HG02852 (cell line): Measurements from ENCODE around the gene DNAJC6.

ENCODE experiments used
- ATAC-seq: cut with Tn5 transposase; IDR thresholded peaks from one replicate; pipeline ENCODE4 v1.9.1; 2021; ENCODE audit warnings: mild to moderate bottlenecking, moderate library complexity; ENCODE audit not compliant: unreplicated experiment

DNAJC6 gene

GRCh38 chr1:65292861-65293593, 16.3 kb upstream of the DNAJC6 start:
- no peak for ATAC-seq

GRCh38 chr1:65297706-65298105, 11.6 kb upstream of the DNAJC6 start:
- no peak for ATAC-seq

GRCh38 chr1:65299328-65299727, 10.0 kb upstream of the DNAJC6 start:
- ATAC-seq = no peak

- ATAC-seq = no peak
These were observed 501 bp upstream of the DNAJC6 start for GRCh38 chr1:65308781-65309303.

- no peak for ATAC-seq
These were observed 790 bp downstream of the DNAJC6 start for GRCh38 chr1:65310078-65310587.

- no peak for ATAC-seq
These were observed 2.4 kb downstream of the DNAJC6 start for GRCh38 chr1:65311760-65312159.

GRCh38 chr1:65316233-65316632, 6.9 kb downstream of the DNAJC6 start:
- ATAC-seq = no peak

- no peak for ATAC-seq
These were observed 8.7 kb downstream of the DNAJC6 start for GRCh38 chr1:65317866-65318653.

GRCh38 chr1:65319141-65319540, 9.8 kb downstream of the DNAJC6 start:
- no peak for ATAC-seq

GRCh38 chr1:65319754-65320153, 10.4 kb downstream of the DNAJC6 start:
- no peak for ATAC-seq

GRCh38 chr1:65321879-65322278, 12.5 kb downstream of the DNAJC6 start:
- ATAC-seq = no peak

GRCh38 chr1:65323246-65323645, 13.9 kb downstream of the DNAJC6 start:
- ATAC-seq = no peak

- no peak for ATAC-seq
These were observed 20.7 kb downstream of the DNAJC6 start for GRCh38 chr1:65330021-65330420.

GRCh38 chr1:65330822-65331221, 21.5 kb downstream of the DNAJC6 start:
- no peak for ATAC-seq

GRCh38 chr1:65332821-65333220, 23.5 kb downstream of the DNAJC6 start:
- no peak for ATAC-seq

GRCh38 chr1:65334081-65334480, 24.7 kb downstream of the DNAJC6 start:
- ATAC-seq = no peak

- no peak for ATAC-seq
These were observed 30.6 kb downstream of the DNAJC6 start for GRCh38 chr1:65339866-65340468.

GRCh38 chr1:65341381-65341780, 32.0 kb downstream of the DNAJC6 start:
- no peak for ATAC-seq

GRCh38 chr1:65343286-65343685, 33.9 kb downstream of the DNAJC6 start:
- ATAC-seq = no peak

GRCh38 chr1:65344171-65344814, 35.0 kb downstream of the DNAJC6 start:
- ATAC-seq = no peak

GRCh38 chr1:65346190-65346589, 36.8 kb downstream of the DNAJC6 start:
- no peak for ATAC-seq
